ENCODE data around the gene SYPL2. TPM values are rescaled to one million over a fixed set of nuclear protein-coding genes. Genes with fewer than 3 reads are reported as not detected.
A peak's percentile ranks its signal among the peaks of the same experiment; 100 is the strongest.

SYPL2 gene
- 1 to 10 TPM in 1 of 3 donors, under 1 TPM in 2; 0.44 to 1.4 (median 0.66) TPM for total RNA-seq

- intact Hi-C loops (cut with DNase I; ENCODE audit: low total_unique reads) = no loop called here
- H3K4me3 ChIP-seq = peak within 1 kb of the TSS; percentile 49 to 69 (median 54)
- H3K36me3 ChIP-seq = no peaks in the 10 kb centered on the region
- peaks cover 3 to 60% of the 10 kb centered on the region in 2 donors for H3K27me3 ChIP-seq
- H3K27ac ChIP-seq = no peak within 1 kb of the TSS
- no peak for TF ChIP-seq CTCF (IDR thresholded peaks at IDR 0.05)
- H3K9me3 ChIP-seq = no peaks in the 10 kb centered on the region
- H3K4me1 ChIP-seq = no peaks in the 10 kb centered on the region
- DNase-seq (ENCODE audit: low spot score in 2 of 2) = no peak
Measured at GRCh38 chr1:109466452-109467300, at the start of gene SYPL2. Gene SYPL2 (plus strand): TSS chr1:109466546. CDS start chr1:109466844, 298 bp downstream.

GRCh38 chr1:109423498-109423897 lies 42.8 kb upstream of the SYPL2 start:
- Histone ChIP-seq H3K4me3 (no peak overlapping the region), H3K4me1 (peaks cover 4 to 12% of the 10 kb centered on the region in 2 donors), H3K9me3 (no peaks in the 10 kb centered on the region), H3K36me3 (no peaks in the 10 kb centered on the region), H3K27ac (no peak overlapping the region), H3K27me3 (no peaks in the 10 kb centered on the region)
- DNase-seq (ENCODE audit: low spot score in 2 of 2) = no peak
- TF ChIP-seq POLR2A (IDR thresholded peaks at IDR 0.05) (no peak), CTCF (IDR thresholded peaks at IDR 0.05) (no peak), POLR2AphosphoS5 (IDR thresholded peaks at IDR 0.05) (no peak)
- intact Hi-C loops (cut with DNase I; ENCODE audit: low total_unique reads) = no loop called here

GRCh38 chr1:109425391-109426280 lies 40.7 kb upstream of the SYPL2 start:
- peak in 1 of 2 donors; percentile 54 for DNase-seq (ENCODE audit: low spot score in 2 of 2)
- TF ChIP-seq POLR2A (IDR thresholded peaks at IDR 0.05) (peak; percentile 5), POLR2AphosphoS5 (IDR thresholded peaks at IDR 0.05) (no peak)
- H3K4me1 ChIP-seq = peaks cover 4 to 12% of the 10 kb centered on the region in 2 donors
- H3K27me3 ChIP-seq = no peaks in the 10 kb centered on the region
- H3K27ac ChIP-seq = peak overlapping the region; percentile 87 to 92
- H3K9me3 ChIP-seq = no peaks in the 10 kb centered on the region
- H3K36me3 ChIP-seq = no peaks in the 10 kb centered on the region
- H3K4me3 ChIP-seq = peak overlapping the region; percentile 79 to 92 (median 88)
- intact Hi-C loops (cut with DNase I; ENCODE audit: low total_unique reads) = no loop called here

DNA sequence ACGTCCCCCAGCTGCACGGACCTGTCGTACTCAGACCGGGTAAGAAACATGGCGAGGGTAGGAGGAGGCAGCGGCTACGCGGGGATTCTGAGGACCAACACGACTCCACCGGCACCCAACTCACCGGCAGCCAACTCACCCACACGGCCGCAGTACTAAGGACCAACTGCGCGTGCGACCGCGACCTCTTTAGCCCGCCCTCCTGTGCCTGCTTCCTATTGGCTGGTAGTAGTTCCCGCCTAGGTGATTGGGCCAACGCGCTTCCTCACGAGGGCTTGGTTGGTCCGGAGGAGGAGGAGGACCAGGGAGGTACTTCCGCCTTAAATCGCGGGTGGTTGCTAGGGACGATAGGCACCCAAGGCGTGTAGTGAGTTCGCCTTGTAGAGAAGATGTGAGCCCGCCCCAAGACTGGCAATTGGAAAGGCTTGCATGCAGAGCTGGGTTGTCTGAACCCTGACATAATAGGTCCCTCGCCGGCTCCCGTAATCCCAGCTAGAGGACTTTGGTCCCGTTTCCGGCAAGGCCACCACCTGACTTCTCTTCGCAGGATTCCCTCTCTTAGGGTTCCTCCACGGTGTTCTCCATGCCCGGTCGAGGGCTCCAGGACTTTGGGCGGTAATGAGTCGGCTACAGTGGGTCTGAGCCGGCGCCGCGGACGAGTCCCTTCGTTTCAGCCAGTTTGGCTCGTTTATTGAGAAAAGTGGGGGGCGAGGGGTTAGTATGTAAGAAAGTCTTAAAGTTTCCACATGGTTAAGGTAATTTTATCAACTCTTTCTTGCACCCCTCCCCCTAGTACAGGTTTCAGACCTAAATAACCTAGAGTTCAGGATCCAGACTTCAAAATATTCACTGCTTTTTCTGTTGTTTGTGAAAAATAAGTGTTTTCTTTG lies 39.8 kb upstream of the SYPL2 start, which contains the start of gene PSMA5:
PSMA5 (minus strand) TSS at position 168 of the 890 bp plus-strand sequence; CDS start at position 50, 118 bp downstream.
- Histone ChIP-seq H3K4me1 (peaks cover 4 to 12% of the 10 kb centered on the region in 2 donors), H3K27me3 (no peaks in the 10 kb centered on the region), H3K4me3 (peak within 1 kb of the TSS; percentile 79 to 92 (median 88)), H3K27ac (peak within 1 kb of the TSS; percentile 87 to 92), H3K36me3 (no peaks in the 10 kb centered on the region), H3K9me3 (no peaks in the 10 kb centered on the region)
- DNase-seq (ENCODE audit: low spot score in 2 of 2) = peak; percentile 97 to 98
- no peak for TF ChIP-seq CTCF (IDR thresholded peaks at IDR 0.05)
- peak; percentile 19 for TF ChIP-seq POLR2A (IDR thresholded peaks at IDR 0.05)
- peak; percentile 36 to 67 (median 50) for TF ChIP-seq POLR2AphosphoS5 (IDR thresholded peaks at IDR 0.05)
- intact Hi-C loops (cut with DNase I; ENCODE audit: low total_unique reads) = no loop called here

GRCh38 chr1:109427171-109427467 lies 39.2 kb upstream of the SYPL2 start:
- Histone ChIP-seq H3K27ac (peak overlapping the region; percentile 87 to 92), H3K4me3 (peak overlapping the region; percentile 79 to 92 (median 88)), H3K9me3 (no peaks in the 10 kb centered on the region), H3K4me1 (peaks cover 4 to 12% of the 10 kb centered on the region in 2 donors), H3K27me3 (no peaks in the 10 kb centered on the region), H3K36me3 (no peaks in the 10 kb centered on the region)
- TF ChIP-seq POLR2AphosphoS5 (IDR thresholded peaks at IDR 0.05) (no peak), POLR2A (IDR thresholded peaks at IDR 0.05) (no peak), CTCF (IDR thresholded peaks at IDR 0.05) (no peak)
- no peak for DNase-seq (ENCODE audit: low spot score in 2 of 2)
- intact Hi-C loops (cut with DNase I; ENCODE audit: low total_unique reads) = no loop called here
